Mammary microvascular endothelial cell (primary cell): ENCODE results near the gene LRRC74A. TPM values are rescaled to one million over a fixed set of nuclear protein-coding genes. Genes with fewer than 3 reads are reported as not detected.

Source experiments
- total RNA-seq: library from RNA; depleted of rRNA; stranded (reverse); fragments of >200 nt; gene quantifications from 2 replicates; pipeline ENCODE4 v1.2.3, GENCODE V29; 2015

LRRC74A gene
- total RNA-seq, result not detected in 2 replicates

GRCh38 chr14:76826122-76826521 lies at the start of gene LRRC74A:
LRRC74A (plus strand) TSS chr14:76826408; CDS start chr14:76826698, 290 bp downstream.

GRCh38 chr14:76812422-76813383 lies 13.5 kb upstream of the LRRC74A start, which contains the start of gene ANGEL1:
ANGEL1 (minus strand) TSS chr14:76812882; CDS start chr14:76812827, 55 bp downstream.

Other genes starting within 250 kb of the LRRC74A start
- gene VASH1, start 64.9 kb upstream of the LRRC74A start, total RNA-seq, result 10.1 and 11.7 TPM in 2 replicates
- 10.6 and 13.5 TPM in 2 replicates for gene ANGEL1, start 13.5 kb upstream of the LRRC74A start, total RNA-seq
- gene IRF2BPL, start 202.3 kb downstream of the LRRC74A start, total RNA-seq, result 25.4 and 29.3 TPM in 2 replicates